ENCODE results near the gene SLC19A3. TPM values are rescaled to one million over a fixed set of nuclear protein-coding genes. Genes with fewer than 3 reads are reported as not detected.

Gene SLC19A3
- total and polyA plus RNA-seq, 9 donors: 0.73 to 5.6 (median 2.8) TPM

DNA sequence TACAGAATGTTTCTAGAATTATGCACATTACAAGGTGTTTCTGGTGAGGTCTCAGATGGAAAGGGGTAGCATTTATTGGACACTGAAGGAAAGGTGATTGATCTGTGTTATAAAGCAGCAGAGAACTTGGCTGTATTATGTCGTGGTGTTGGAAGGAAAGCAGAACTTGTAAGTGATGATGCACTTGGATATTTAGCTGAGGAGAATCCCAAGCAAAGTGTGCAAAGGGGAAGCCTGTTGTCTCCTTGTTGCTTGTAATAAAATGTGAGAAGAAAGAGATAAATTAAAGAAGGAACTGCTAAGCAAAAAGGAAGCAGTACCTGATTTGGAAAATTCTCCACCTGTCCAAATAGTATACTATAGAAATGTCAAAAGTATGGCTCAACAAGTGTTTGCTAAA, 63.4 kb downstream of the SLC19A3 start:
- TF ChIP-seq, protein P1, sequence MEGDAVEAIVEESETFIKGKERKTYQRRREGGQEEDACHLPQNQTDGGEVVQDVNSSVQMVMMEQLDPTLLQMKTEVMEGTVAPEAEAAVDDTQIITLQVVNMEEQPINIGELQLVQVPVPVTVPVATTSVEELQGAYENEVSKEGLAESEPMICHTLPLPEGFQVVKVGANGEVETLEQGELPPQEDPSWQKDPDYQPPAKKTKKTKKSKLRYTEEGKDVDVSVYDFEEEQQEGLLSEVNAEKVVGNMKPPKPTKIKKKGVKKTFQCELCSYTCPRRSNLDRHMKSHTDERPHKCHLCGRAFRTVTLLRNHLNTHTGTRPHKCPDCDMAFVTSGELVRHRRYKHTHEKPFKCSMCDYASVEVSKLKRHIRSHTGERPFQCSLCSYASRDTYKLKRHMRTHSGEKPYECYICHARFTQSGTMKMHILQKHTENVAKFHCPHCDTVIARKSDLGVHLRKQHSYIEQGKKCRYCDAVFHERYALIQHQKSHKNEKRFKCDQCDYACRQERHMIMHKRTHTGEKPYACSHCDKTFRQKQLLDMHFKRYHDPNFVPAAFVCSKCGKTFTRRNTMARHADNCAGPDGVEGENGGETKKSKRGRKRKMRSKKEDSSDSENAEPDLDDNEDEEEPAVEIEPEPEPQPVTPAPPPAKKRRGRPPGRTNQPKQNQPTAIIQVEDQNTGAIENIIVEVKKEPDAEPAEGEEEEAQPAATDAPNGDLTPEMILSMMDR (IDR thresholded peaks at IDR 0.05): no peak
- TF ChIP-seq EP300 (IDR thresholded peaks at IDR 0.05) (no peak), POLR2A (IDR thresholded peaks at IDR 0.05) (no peak)
- intact Hi-C loops (cut with DNase I): no loop called here
- no peaks in the 10 kb centered on the region for H3K9me3 ChIP-seq
- H3K27me3 ChIP-seq: no peaks in the 10 kb centered on the region
- H3K4me1 ChIP-seq (ENCODE audit: insufficient read depth): no peaks in the 10 kb centered on the region
- no peak overlapping the region for H3K4me3 ChIP-seq
- DNase-seq: no peak
- H3K27ac ChIP-seq: no peak overlapping the region
- H3K36me3 ChIP-seq: no peaks in the 10 kb centered on the region
- 76 to 83% (median 81%) methylated on average over 1 of the region's 1 CpG for WGBS, 3 donors

GRCh38 chr2:227653419-227653818, 64.4 kb downstream of the SLC19A3 start:
- Histone ChIP-seq H3K36me3 (no peaks in the 10 kb centered on the region), H3K27me3 (no peaks in the 10 kb centered on the region), H3K4me3 (no peak overlapping the region), H3K27ac (no peak overlapping the region), H3K9me3 (no peaks in the 10 kb centered on the region), H3K4me1 (ENCODE audit: insufficient read depth) (no peaks in the 10 kb centered on the region)
- TF ChIP-seq, protein P1 (IDR thresholded peaks at IDR 0.05): no peak
- TF ChIP-seq EP300 (IDR thresholded peaks at IDR 0.05): no peak
- TF ChIP-seq POLR2A (IDR thresholded peaks at IDR 0.05): no peak
- WGBS, 3 donors: 27 to 52% (median 50%) methylated on average over 4 of the region's 4 CpGs
- intact Hi-C loops (cut with DNase I): no loop called here
- no peak for DNase-seq

- TF ChIP-seq, protein P1 (IDR thresholded peaks at IDR 0.05): no peak
- TF ChIP-seq EP300 (IDR thresholded peaks at IDR 0.05) (no peak), POLR2A (IDR thresholded peaks at IDR 0.05) (no peak)
- Histone ChIP-seq H3K27ac (no peak overlapping the region), H3K9me3 (no peaks in the 10 kb centered on the region), H3K4me3 (no peak overlapping the region), H3K36me3 (no peaks in the 10 kb centered on the region), H3K4me1 (ENCODE audit: insufficient read depth) (no peaks in the 10 kb centered on the region), H3K27me3 (no peaks in the 10 kb centered on the region)
- intact Hi-C loops (cut with DNase I): no loop called here
- DNase-seq: no peak
- 87 to 91% (median 88%) methylated on average over 5 of the region's 5 CpGs for WGBS, 3 donors
Measured at GRCh38 chr2:227643990-227644551, 73.8 kb downstream of the SLC19A3 start.

GRCh38 chr2:227642656-227643055, 75.2 kb downstream of the SLC19A3 start:
- intact Hi-C loops (cut with DNase I): no loop called here
- Histone ChIP-seq H3K9me3 (no peaks in the 10 kb centered on the region), H3K4me3 (no peak overlapping the region), H3K4me1 (ENCODE audit: insufficient read depth) (no peaks in the 10 kb centered on the region), H3K27ac (no peak overlapping the region), H3K27me3 (no peaks in the 10 kb centered on the region), H3K36me3 (no peaks in the 10 kb centered on the region)
- DNase-seq: no peak
- WGBS, 3 donors: 1 to 6% (median 3%) methylated on average over 2 of the region's 2 CpGs
- TF ChIP-seq, protein P1 (IDR thresholded peaks at IDR 0.05): no peak
- TF ChIP-seq EP300 (IDR thresholded peaks at IDR 0.05): no peak
- TF ChIP-seq POLR2A (IDR thresholded peaks at IDR 0.05): no peak
